ENCODE data around the gene PLA2G6.

DNA sequence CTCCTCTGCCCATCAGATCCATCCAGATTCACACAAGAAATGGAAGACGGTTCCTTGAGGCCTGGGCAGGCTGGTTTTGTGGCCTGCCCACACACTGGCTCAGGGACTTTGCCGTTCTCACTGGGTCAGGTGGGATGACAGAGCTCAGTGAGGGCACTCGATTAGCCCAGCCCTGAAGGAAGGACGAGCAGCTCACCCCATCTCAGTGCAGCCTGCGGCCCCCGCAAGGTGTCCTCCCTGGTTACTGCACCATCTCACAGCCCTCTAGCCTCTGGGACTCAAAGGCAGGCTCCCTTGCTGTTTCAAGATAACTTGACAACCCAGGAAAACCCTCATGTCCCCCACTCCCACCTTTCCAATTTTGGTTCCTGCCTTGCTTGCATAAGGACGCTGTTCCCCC, 101.8 kb downstream of the PLA2G6 start:
- TF ChIP-seq, protein P1, sequence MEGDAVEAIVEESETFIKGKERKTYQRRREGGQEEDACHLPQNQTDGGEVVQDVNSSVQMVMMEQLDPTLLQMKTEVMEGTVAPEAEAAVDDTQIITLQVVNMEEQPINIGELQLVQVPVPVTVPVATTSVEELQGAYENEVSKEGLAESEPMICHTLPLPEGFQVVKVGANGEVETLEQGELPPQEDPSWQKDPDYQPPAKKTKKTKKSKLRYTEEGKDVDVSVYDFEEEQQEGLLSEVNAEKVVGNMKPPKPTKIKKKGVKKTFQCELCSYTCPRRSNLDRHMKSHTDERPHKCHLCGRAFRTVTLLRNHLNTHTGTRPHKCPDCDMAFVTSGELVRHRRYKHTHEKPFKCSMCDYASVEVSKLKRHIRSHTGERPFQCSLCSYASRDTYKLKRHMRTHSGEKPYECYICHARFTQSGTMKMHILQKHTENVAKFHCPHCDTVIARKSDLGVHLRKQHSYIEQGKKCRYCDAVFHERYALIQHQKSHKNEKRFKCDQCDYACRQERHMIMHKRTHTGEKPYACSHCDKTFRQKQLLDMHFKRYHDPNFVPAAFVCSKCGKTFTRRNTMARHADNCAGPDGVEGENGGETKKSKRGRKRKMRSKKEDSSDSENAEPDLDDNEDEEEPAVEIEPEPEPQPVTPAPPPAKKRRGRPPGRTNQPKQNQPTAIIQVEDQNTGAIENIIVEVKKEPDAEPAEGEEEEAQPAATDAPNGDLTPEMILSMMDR (IDR thresholded peaks at IDR 0.05), result no peak
- TF ChIP-seq POLR2A (IDR thresholded peaks at IDR 0.05), result no peak

Measured in adrenal gland (tissue), 5 donors.